Sigmoid colon (tissue), 7 donors: ENCODE measurements around the gene MARCO. TPM values are rescaled to one million over a fixed set of nuclear protein-coding genes. Genes with fewer than 3 reads are reported as not detected.

Source experiments
- DNase-seq: peaks from one replicate; pipeline ENCODE4 v3.0.0-alpha.2; 2019
- H3K27ac ChIP-seq, 4 donors: fragments of 200-600 bp; sonication (generic); one replicate each; pipeline ENCODE4 v1.5.1; 2016 to 2019; ENCODE audit warnings: mild to moderate bottlenecking in 1 of 4
- H3K27me3 ChIP-seq, 3 donors: fragments of 200-600 bp; sonication (generic); one replicate each; pipeline ENCODE4 v1.5.1; 2019; ENCODE audit warnings: mild to moderate bottlenecking in 1 of 3
- H3K36me3 ChIP-seq, 4 donors: fragments of 200-600 bp; sonication (generic); one replicate each; pipeline ENCODE4 v1.5.1; 2016 to 2019
- H3K4me1 ChIP-seq, 4 donors: fragments of 200-600 bp; sonication (generic); one replicate each; pipeline ENCODE4 v1.5.1; 2017 to 2019
- H3K4me3 ChIP-seq, 4 donors: fragments of 200-600 bp; sonication (generic); one replicate each; pipeline ENCODE4 v1.5.1; 2017 to 2019; ENCODE audit warnings: mild to moderate bottlenecking in 2 of 4, moderate library complexity in 1 of 4
- H3K9me3 ChIP-seq, 4 donors: fragments of 200-600 bp in 3 of 4; sonication (generic) in 3 of 4; one replicate each; pipeline versions ENCODE4 v1.5.1 to v1.6.1; 2013 to 2019
- CTCF ChIP-seq, 4 experiments: fragments of 450-650 bp in 3 of 4; fragments of 200-600 bp in 1 of 4; IDR thresholded peaks; one replicate each; pipeline ENCODE4 v1.5.1; 2016 to 2019; ENCODE audit warnings: antibody characterized with exemption in 4 of 4, mild to moderate bottlenecking in 3 of 4, moderate library complexity in 2 of 4
- EP300 ChIP-seq, 4 donors: sonication (generic); formaldehyde crosslinking; IDR thresholded peaks; one replicate each; pipeline ENCODE4 v1.6.1; 2017; ENCODE audit warnings: antibody characterized with exemption in 4 of 4
- POLR2A ChIP-seq, 2 donors: fragments of 450-650 bp; IDR thresholded peaks; one replicate each; pipeline ENCODE4 v1.6.1; 2016; ENCODE audit warnings: antibody characterized with exemption in 2 of 2, mild to moderate bottlenecking in 2 of 2, moderate library complexity in 2 of 2
- POLR2AphosphoS5 ChIP-seq, 4 donors: sonication (generic); formaldehyde crosslinking; IDR thresholded peaks; one replicate each; pipeline ENCODE4 v1.6.1; 2017; ENCODE audit warnings: antibody characterized with exemption in 4 of 4
- WGBS, 2 donors: extraction: QIAGEN DNeasy Blood & Tissue Kit; methylation state at CpG; one replicate each; pipeline ENCODE4 v1.1.7; 2013; 5-methylcytosine and 5-hydroxymethylcytosine counted together
- intact Hi-C: fragments of 100-400 bp; cut with DNase I; formaldehyde crosslinking; loops from one replicate; pipeline ENCODE4 v1.15.1; 2023
- polyA plus RNA-seq, 3 donors: library from polyadenylated mRNA; stranded (reverse); fragments of 200-250 nt; gene quantifications; one replicate each; pipeline ENCODE4 v1.2.3, GENCODE V29; 2013
- total RNA-seq, 4 donors: library from RNA; depleted of rRNA; stranded (reverse); fragments of >200 nt; gene quantifications; one replicate each; pipeline ENCODE4 v1.1.0, GENCODE V29; 2016
- donor health status: healthy with polysubstance abuse.
- donor health status: Bipolar disorder and iron deficiency.
- donor health status: healthy.

The MARCO gene
- total and polyA plus RNA-seq, 7 donors = 3.3 to 18.7 (median 10.6) TPM; not detected in 1

- no peak for DNase-seq
- intact Hi-C loops = no loop called here
- H3K4me1 ChIP-seq = no peaks in the 10 kb centered on the region
- no peaks in the 10 kb centered on the region for H3K36me3 ChIP-seq
- H3K9me3 ChIP-seq = no peaks in the 10 kb centered on the region
- no peak overlapping the region for H3K4me3 ChIP-seq
- no peak for TF ChIP-seq EP300 (IDR thresholded peaks at IDR 0.05)
- no peak for TF ChIP-seq POLR2A (IDR thresholded peaks at IDR 0.05)
- no peak for TF ChIP-seq POLR2AphosphoS5 (IDR thresholded peaks at IDR 0.05)
- TF ChIP-seq CTCF (IDR thresholded peaks at IDR 0.05) = no peak
- no peak overlapping the region for H3K27ac ChIP-seq
- H3K27me3 ChIP-seq = no peaks in the 10 kb centered on the region
- 66 to 71% methylated on average over 3 of the region's 3 CpGs for WGBS, 2 donors
These were observed 82.6 kb downstream of the MARCO start for GRCh38 chr2:119024568-119024967.

- Histone ChIP-seq H3K27ac (no peak overlapping the region), H3K4me3 (no peak overlapping the region), H3K4me1 (no peaks in the 10 kb centered on the region), H3K27me3 (no peaks in the 10 kb centered on the region), H3K9me3 (no peaks in the 10 kb centered on the region), H3K36me3 (no peaks in the 10 kb centered on the region)
- intact Hi-C loops = no loop called here
- DNase-seq = no peak
- 84 to 87% methylated on average over 7 of the region's 7 CpGs for WGBS, 2 donors
- TF ChIP-seq EP300 (IDR thresholded peaks at IDR 0.05) = no peak
- no peak for TF ChIP-seq CTCF (IDR thresholded peaks at IDR 0.05)
- TF ChIP-seq POLR2AphosphoS5 (IDR thresholded peaks at IDR 0.05) = no peak
- TF ChIP-seq POLR2A (IDR thresholded peaks at IDR 0.05) = no peak
These were observed 83.0 kb downstream of the MARCO start for GRCh38 chr2:119025013-119025412.

- WGBS, 2 donors = 86% methylated on average over 18 of the region's 18 CpGs
These were observed 83.9 kb downstream of the MARCO start for GRCh38 chr2:119025762-119026351.

GRCh38 chr2:119026890-119027289, 84.9 kb downstream of the MARCO start:
- TF ChIP-seq POLR2A (IDR thresholded peaks at IDR 0.05) (no peak), EP300 (IDR thresholded peaks at IDR 0.05) (no peak), CTCF (IDR thresholded peaks at IDR 0.05) (no peak), POLR2AphosphoS5 (IDR thresholded peaks at IDR 0.05) (no peak)
- Histone ChIP-seq H3K36me3 (no peaks in the 10 kb centered on the region), H3K9me3 (no peaks in the 10 kb centered on the region), H3K27me3 (peaks cover 0 to 5% (median 0%) of the 10 kb centered on the region in 3 donors), H3K4me1 (no peaks in the 10 kb centered on the region), H3K27ac (no peak overlapping the region), H3K4me3 (no peak overlapping the region)
- intact Hi-C loops = no loop called here
- 54 to 70% methylated on average over 5 of the region's 5 CpGs for WGBS, 2 donors
- DNase-seq = no peak

More at GRCh38 chr2:119025762-119026351, 83.9 kb downstream of the MARCO start:
- Histone ChIP-seq H3K36me3 (no peaks in the 10 kb centered on the region), H3K4me1 (no peaks in the 10 kb centered on the region), H3K27ac (no peak overlapping the region), H3K4me3 (no peak overlapping the region), H3K9me3 (no peaks in the 10 kb centered on the region), H3K27me3 (peaks cover 0 to 4% (median 0%) of the 10 kb centered on the region in 3 donors)
- no peak for DNase-seq
- TF ChIP-seq EP300 (IDR thresholded peaks at IDR 0.05) (no peak), POLR2AphosphoS5 (IDR thresholded peaks at IDR 0.05) (no peak), POLR2A (IDR thresholded peaks at IDR 0.05) (no peak), CTCF (IDR thresholded peaks at IDR 0.05) (no peak)
- intact Hi-C loops = no loop called here
